NCI-H1436 treated with DMSO at 0.1 percent for 48 hours (cell line): ENCODE measurements around the gene PRDM12.

Source experiments
- DNase-seq: peaks from one replicate; lab custom pipeline; 2025; lab: John Stamatoyannopoulos, UW

The PRDM12 gene

DNA sequence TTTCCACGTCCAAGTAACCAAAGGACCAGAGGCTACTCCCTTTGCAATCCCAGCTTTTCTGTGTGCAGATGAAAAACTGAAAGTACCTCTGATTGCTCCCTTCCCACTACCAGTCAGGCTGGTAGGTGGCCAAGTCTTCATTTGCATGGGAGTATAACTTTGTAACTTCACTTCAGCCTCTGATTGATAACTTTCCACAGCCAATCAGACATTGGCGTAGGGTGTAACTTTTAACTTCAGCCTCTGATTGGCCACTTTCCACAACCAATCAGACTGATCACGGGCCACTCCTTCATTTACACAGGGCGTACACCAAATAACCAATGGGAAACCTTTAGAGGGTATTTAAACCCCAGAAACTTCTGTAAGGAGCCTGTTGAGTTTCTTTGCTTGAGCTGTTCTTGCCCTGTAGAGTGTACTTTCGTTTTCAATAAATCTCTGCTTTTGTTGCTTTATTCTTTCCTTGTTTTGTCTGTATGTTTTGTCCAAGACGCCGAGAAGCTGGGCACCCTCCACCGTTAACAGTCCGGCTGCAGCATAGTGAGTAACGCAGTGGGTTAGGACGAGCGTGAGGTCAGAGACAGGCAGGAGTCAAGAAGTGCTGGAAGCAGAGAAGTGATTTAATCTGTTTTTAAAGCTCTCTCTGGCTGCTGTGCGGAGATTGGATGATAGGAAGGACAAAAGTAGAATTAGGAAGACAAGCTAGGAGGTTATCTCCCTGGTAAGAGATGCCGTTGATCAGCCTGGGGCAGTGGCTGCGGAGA, 25.7 kb downstream of the PRDM12 start:
- peak; percentile 80 for DNase-seq

DNA sequence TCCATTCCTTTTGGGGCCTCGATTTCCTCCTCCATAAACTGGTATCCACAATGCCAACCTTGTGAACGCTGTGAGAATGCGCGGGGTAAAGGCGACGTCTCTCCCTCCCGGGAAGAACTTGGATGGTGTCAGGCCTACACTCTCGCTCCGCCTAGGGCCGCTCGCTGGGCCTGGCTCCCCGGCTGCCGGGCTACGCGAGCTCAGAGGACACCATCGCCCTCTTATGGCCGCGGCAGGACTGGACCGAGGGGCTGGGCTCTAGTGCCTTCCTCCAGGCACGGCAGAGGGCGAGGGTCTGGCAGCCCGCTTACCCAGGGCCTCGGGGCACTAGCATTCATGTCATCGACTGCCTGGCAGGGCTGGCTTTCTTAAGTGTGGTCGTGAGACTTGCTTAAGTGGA, 27.9 kb downstream of the PRDM12 start:
- no peak for DNase-seq

DNA sequence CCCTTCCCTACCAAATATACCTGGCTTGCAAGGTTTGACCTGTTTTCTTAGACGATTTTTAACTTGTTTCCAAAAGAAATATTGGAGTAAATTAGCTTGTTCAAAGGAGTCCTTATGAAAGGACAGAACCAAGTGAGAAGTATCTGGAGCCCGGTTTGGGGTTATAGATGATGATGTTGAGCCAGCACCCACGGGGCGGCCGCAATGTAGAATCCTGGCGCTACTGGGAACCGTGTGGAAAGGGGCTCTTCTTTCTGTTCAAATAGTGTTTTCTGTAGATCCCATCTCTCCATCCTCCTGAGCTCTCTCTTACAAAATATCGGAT, 28.7 kb downstream of the PRDM12 start:
- no peak for DNase-seq

DNA sequence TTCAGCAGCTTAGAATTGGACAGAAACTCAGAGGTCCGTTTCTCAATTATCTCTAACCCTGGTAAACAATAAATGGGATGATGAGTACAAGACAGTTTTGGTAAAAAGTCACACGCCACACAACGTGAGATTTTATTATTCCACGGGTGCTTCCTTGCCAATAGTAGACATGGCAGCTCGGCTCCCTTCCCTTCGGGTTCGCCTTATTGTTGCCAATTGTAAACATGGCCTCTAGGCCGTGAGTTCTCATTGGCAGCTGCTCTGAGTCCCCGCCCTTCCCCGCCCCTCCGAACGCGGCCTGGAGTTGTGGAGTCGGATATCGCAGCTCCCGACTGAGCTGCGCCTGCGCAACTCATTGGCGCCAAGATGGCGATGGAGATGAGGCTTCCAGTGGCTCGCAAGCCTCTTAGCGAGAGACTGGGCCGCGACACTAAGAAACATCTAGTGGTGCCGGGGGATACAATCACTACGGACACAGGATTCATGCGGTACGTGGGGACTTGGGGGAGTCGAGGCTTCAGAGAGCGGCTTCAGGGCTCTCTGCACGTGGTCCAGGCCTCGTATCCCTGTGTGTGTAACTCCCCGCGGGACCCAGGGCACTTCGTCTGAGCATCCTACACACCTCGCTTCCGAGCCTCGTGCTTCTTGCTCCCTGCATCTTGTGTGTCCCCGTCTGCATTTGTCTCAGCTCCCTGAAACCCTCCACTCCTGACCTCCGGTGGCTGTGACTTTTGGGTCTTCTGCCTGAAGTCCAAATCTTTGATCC, 29.2 kb downstream of the PRDM12 start, which contains the start of gene EXOSC2:
TSS of gene EXOSC2 (plus strand) at position 355 of the 766 bp plus-strand sequence. CDS start at position 367, 12 bp downstream.
- DNase-seq: peak; percentile 89

DNA sequence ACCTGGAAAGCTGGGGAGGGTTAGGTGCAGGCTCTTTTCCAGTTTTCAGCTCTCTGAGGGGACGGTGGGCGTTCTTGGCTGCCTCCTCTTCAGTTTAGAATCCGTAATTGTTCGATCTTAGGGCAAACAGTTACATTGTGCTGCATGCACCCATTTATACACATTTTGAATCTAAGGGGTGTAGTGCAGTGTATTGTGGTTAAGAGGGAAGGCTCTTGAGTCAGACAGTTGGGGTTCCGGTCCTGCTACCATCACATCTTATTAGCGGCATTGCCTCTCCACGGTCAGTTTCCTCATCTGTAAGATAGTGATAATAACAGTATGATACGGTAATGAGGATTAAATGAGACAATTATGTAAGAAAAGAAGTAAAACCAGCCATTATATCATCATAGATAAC, 29.8 kb downstream of the PRDM12 start:
- DNase-seq: no peak

DNA sequence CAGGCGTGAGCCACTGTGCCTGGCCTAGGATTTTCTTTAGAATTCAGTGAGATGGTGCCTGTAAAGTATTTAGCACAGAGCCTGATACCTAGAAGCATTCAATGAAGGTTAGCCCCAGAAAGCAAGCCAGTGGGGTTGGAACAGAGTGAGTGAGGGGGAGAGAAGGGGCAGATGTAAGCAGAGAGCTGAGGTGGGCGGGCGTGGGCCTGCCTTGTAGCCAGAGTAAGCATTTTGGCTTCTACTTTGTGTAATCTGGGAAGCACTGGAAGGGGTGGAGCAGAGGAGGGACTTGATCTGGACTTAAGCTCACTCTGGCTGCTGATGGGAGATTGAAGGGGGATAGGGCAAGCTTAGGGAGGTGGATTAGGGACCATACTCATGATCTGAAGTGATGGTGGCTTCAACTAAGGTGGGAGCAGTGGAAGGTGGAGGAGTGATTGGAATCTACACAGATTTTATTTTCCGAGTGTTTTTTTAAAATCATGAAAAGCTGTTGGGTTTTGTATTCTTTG, 31.8 kb downstream of the PRDM12 start:
- DNase-seq: no peak

DNA sequence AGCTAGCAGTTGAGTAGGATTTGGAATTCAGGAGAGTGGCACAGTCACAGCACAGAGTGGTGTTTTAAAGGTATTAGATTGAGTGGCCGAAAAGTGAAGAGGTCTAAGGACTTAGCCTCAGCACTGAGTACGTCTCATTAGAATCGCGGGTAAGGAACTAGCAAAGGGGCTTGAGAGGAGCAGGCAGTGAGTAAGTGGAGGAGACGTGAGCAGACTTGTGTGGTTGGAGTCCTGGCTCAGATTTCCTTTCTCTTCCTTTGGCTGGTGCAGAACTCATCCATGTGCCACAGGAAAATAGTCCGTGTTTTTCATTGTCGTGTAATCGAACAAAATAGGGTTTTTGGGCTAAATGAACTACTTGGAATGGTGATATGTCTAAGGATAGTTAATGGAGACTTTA, 32.6 kb downstream of the PRDM12 start:
- no peak for DNase-seq

DNA sequence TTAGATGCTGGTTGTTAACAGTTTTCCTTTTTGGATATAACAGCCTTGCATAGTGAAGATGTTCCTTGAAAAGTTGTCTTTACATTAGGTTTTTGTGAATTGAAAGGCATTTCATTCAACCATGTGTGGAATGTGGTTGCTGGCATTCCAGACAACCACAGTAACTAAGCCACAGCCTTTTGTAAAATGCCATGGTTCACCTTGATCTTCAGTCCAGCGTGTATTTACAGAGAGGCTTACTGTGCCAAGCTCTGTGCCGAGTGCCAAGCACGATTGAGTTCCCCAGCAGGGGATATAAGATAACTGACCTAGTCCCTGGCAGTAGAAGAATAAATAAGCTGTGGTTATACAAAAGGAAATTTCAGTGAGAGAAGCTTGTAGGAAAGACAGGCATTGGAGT, 34.1 kb downstream of the PRDM12 start:
- DNase-seq: no peak

DNA sequence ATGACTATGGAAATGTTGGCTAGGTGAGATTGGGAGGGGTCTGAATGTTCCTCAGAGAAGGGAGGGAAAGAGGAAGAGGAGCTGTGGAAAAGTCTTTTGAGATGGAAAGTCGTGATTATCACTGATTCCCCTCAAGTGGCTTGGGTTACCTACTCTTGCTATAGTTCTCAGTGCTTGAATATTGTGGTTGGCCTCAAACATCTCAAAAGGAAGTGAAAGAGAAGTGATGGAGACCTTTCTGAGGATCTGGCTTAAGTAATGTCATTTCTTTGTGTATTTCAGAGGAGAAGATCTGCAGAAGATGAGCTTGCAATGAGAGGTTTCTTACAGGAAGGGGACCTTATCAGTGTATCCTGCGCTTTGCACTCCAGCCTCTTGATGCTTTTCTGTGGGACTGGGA, 34.7 kb downstream of the PRDM12 start:
- no peak for DNase-seq

DNA sequence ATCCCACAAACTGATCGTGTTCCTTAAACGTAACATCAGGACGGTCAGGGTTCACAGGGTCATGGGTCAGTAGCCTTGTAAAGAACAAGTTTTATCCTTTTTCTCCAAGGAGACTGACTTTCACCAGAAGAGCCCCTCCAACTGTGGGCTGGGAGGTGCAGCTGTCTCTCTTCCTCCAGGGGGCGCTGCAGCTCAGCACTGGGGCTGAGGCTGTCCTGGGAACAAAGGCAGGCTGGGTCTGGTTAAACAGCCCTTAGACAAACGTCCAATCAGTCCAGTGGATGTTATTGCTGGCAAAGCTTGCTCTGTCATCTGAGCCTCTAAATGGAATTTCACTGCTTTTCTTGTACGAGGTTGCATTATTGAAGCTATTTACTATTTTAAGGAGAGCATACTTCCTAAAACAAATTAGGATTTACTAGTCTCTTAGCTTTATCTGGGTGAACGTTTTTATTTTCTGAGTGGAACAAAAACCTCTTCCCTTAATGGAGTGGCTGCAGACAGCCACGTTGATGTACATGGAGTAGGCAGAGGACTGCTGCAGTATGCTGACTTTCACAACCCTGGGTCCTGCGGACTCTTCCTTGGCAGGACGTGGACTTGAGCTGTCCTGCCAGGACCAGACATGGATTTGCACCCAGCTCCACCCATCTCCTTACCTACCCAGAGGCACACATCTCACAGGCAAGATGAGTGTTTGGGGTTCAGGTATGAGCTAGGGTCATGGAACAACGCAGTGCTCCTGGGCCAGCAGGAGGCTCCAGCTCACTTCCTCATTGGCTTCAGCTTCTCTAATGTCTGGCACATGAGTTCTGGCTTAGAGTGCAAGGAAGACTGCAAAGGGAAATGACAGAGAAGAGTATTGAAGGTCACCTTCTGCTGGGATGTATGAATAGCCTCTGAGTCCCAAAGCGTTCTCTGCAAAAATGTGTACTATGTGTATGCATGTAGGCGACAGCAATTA, 36.9 kb downstream of the PRDM12 start:
- DNase-seq: no peak

DNA sequence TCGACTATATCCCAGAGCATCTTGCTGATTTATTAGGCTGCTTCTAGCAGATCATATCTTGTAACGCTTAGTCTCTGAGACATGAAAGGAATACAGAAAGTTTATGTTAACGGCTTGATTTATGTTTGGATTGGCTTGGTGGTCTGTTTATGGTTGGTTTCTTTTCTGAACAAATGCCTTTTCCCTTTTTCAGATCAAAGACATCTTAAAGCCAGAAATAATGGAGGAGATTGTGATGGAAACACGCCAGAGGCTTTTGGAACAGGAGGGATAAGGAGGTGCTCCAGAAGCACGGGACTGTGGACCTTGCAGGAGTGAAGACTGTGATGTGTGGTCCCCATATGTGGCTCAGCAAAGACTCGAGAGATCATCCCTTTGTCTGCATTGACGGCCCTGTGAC, 39.1 kb downstream of the PRDM12 start:
- no peak for DNase-seq

DNA sequence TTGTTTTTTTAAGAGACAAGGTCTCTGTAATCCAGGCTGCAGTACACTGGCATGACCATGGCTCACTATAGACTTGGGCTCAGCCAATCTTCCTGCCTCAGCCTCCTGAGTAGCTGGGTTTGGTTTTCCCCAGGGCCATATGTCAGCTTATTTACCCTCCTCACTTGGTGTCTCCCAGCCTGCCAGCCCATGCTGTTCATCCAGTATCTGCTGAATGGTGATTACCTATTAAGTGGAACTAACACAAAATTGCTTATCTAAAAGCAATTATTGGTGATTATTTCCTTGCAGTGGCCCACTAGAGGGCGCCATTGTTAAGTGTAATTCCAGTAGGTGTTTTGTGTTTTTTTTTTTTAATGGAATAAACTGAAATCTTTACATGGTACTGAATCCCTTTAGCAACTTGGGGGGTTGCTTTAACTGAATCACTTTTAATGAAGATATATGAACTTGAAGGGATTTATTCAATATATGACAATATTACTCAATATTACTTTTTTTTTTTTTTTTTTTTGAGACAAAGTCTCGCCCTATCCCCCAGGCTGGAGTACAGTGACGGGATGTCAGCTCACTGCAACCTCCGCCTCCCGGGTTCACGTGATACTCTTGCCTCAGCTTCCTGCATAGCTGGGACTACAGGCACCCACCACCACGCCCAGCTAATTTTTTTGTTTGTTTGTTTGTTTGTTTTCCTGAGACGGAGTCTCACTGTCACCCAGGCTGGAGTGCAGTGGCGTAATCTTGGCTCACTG, 43.0 kb downstream of the PRDM12 start:
- DNase-seq: no peak

DNA sequence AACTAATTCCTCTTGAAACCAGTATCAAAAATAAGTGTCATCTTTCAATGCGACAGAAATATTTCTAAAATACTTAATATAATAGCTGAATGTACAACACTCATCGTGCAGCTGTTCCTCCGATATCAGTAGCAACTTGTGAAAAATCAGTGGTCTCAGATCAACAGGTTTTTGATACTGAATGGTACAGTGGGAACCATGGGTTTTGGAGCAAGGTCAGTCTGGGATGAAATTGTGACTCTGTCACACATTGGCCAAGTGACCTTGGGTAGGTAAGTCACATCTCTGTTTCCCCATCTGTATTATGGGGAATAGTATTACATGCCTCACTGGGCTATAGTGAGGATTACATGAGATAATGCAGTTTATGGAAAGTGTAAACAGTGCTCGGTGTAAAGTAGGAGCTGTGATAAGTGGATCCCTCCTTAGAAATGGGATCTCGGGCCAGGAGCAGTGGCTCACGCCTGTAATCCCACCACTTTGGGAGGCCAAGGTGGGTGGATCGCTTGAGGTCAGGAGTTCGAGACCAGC, 46.5 kb downstream of the PRDM12 start:
- no peak for DNase-seq

DNA sequence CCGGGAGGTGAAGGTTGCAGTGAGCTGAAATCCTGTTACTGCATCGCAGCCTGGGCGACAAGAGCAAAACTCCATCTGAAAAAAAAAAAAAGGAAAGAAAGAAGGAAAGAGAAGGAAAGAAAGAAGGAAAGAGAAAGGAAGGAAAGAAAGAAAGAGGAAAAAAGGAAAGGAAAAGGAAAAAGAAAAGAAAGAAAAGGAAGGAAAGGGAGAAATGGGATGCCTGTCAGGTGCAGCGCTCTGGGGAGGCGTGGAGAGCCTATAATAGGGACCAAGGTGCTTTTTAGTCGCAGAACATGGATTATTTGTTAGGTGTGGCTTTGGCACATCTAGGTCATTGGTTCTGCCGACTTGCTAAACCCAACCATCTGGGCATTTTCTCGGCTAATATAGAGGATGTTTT, 47.1 kb downstream of the PRDM12 start:
- no peak for DNase-seq

DNA sequence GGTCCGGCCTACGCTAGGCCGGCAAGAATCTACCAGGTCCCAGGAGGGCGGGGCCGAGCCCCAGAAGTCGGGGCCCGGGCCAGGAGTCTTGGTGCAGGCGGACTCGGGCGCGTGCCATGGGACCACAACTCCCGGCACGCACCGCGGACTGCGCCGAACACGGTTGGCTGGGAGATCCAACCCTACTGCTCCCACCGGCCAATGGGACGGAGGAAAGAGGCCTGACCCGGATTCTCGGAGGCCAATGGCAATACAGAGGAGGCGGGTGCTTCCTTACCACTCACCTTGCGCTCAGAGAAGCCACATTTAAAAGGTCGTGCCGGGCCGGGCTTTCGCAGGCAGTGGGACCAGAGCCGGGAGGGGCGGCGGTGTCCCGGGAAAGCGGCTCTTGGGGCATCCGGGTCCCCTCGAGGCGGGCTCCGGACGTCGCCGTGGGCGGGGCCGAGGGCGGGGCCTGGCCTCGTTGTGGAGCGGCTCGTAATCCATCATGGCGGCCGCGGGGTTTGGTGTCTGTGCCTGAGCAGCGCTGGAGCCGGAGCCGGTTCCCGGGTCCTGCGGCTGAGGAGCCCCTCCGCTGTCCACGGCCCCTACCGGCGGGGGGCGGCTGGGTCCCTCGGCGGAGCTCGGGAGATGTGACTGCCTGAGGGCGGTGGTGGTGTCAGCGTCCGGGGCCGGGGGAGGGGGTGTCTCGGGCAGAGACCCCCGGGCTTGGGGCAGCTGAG, 48.3 kb downstream of the PRDM12 start:
- DNase-seq: peak; percentile 86

DNA sequence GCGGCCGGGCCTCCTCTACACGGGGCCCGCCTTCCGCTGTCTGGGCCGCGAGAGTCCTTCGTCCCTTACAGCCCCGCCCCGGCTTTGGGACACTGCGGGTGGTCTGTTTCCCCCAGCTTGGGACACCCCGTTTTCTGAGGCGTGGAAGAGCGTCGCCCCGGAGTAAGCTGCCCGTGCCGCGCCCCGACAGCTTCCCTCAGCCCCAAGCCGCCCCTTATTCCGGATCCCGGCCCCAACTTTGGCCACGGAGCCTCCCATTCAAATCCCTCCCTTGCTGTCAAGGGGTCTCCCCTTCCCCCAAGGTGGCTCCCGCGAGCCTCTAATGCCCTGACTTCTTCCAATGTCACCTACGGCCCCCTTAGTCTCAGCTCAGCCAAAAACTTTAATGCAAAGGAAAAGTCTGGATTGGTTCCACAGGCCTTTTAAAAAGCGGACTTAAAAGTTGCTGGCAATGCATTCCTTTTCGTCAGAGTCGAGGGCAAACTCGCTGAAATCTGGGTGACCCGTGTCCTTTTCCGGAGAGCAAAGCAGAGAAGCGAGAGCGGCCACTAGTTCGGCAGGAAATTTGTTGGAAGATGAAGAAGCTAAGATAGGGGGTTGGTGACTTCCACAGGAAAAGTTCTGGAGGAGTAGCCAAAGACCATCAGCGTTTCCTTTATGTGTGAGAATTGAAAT, 49.0 kb downstream of the PRDM12 start:
- DNase-seq: no peak

DNA sequence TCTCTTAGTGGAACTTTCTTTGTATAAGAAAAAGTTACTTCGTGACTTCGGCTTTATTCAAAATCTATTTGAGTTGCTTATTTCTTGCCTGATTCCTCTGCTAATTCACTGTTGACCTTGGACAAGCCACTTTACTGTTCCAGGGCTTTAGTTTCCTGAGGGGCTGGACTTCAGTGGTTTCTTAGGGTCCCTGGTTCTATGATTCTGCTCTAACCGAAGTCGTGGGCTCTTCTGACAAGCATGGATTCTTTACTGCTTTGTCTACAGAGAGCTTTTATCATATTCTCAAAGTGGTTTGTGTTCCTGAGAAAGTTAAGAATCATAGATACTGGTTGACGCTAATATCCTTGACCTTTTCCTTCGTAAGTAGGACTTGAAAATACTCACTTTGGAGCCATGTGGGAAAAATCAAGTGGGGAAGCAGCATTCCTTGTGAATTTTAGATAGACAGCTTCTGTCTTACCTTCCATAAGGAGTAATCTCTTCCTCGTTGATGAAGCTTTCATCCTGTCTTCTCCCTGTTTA, 50.3 kb downstream of the PRDM12 start:
- no peak for DNase-seq

DNA sequence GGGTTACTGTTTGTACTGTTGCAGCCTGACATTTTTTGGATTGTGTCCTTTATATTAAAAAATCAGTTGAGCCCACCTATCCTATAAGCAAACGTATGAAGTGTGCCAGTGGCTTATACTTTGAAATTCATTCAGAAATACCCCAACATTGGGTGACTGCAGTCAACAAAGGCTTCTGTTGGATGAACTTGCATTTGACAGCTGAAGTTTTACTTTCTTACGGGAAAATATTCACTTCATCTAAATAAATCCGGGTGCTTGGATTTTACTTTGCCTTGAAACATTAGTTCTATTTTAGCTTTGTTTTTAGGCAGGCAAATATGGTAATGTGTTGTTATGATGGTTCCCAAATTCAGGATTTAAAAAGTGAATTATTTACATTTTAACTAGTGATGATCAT, 50.9 kb downstream of the PRDM12 start:
- DNase-seq: no peak

DNA sequence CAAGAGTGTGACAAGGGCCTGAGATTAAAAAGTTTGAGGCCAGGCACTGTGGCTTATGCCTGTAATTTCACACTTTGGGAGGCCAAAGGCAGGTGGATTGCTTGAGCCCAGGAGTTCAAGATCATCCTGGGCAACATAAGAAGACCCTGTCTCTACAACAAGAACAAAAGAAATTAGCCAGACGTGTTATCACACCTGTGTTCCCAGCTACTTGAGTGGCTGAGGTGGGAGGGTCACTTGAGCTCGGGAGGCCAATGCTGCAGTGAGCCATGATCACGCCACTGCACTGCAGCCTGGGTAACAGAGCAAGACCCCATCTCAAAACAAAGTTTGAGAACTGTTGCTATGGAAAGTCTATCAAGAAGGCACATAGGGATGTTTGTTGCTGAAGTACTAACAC, 54.2 kb downstream of the PRDM12 start:
- DNase-seq: no peak

DNA sequence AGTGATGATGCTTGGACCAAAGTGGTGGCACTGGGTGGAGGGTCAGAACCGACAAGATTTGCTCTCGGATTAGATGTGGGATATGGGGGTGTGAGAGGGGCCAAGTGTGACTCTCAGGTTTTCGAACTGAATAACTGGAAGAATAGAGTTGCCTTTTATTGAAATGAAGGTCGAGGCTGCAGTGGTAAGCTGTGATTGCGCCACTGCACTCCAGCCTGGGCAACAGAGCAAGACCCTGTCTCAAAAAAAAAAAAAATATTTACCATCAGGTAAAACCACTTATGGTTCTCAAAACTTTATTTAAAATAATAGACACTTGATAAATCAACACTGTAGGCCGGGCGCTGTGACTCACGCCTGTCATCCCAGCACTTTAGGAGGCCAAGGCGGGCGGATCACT, 56.4 kb downstream of the PRDM12 start:
- DNase-seq: no peak
